K562 (cell line): Measurements from ENCODE around the gene CLASP1.

ENCODE experiments used
- CTCF ChIP-seq, 3 experiments: IDR thresholded peaks in 2 of 3; conservative IDR thresholded peaks in 1 of 3; 2 replicates each; pipeline ENCODE4 v1.5.1; 2011 to 2012; ENCODE audit warnings: low read length in 3 of 3, mild to moderate bottlenecking in 3 of 3, control low read depth in 2 of 3, improper control_type of control experiment in 1 of 3, inconsistent platforms in 1 of 3, low read depth in 1 of 3, mixed read lengths in 1 of 3, moderate library complexity in 1 of 3; ENCODE audit not compliant: insufficient read depth in 2 of 3
- E2F8 ChIP-seq: fragments of 450-650 bp; IDR thresholded peaks from 2 replicates; pipeline ENCODE4 v1.7.1; 2018; ENCODE audit warnings: mild to moderate bottlenecking, low read depth; ENCODE audit not compliant: partially characterized antibody
- ELK3 ChIP-seq: fragments of 450-650 bp; formaldehyde crosslinking; IDR thresholded peaks from 2 replicates; pipeline ENCODE4 v1.4.0; 2020; ENCODE audit warnings: mild to moderate bottlenecking
- EP400 ChIP-seq: fragments of 450-650 bp; IDR thresholded peaks from 2 replicates; pipeline ENCODE4 v1.6.1; 2017; ENCODE audit warnings: antibody characterized with exemption, mild to moderate bottlenecking, moderate library complexity
- HDAC2 ChIP-seq: fragments of 450-650 bp; IDR thresholded peaks from 2 replicates; pipeline ENCODE4 v1.6.1; 2016; ENCODE audit warnings: mild to moderate bottlenecking
- JUND ChIP-seq, 2 experiments: IDR thresholded peaks; 2 replicates in 1 of 2; 3 replicates in 1 of 2; pipeline ENCODE4 v1.6.1; 2011; ENCODE audit warnings: borderline replicate concordance in 2 of 2, low read depth in 2 of 2, low read length in 2 of 2, improper control_type of control experiment in 1 of 2, missing biosample characterization in 1 of 2, missing genetic modification characterization in 1 of 2, missing genetic modification reagents in 1 of 2
- KAT7 ChIP-seq: sonication (generic); formaldehyde crosslinking; IDR thresholded peaks from 2 replicates; pipeline ENCODE4 v1.8.0; 2022; ENCODE audit warnings: missing genetic modification reagents, mild to moderate bottlenecking, borderline replicate concordance
- MYC ChIP-seq, 2 experiments: fragments of 250-450 bp in 1 of 2; sonication (Bioruptor Pico) in 1 of 2; IDR thresholded peaks; 2 replicates each; pipeline versions ENCODE4 v1.5.1 to v1.6.1; 2012 to 2021; ENCODE audit warnings: low read depth in 2 of 2, borderline replicate concordance in 1 of 2, improper control_type of control experiment in 1 of 2, low read length in 1 of 2, mild to moderate bottlenecking in 1 of 2, moderate library complexity in 1 of 2
- PHB2 ChIP-seq: fragments of 450-650 bp; IDR thresholded peaks from 2 replicates; pipeline ENCODE4 v1.6.1; 2017; ENCODE audit warnings: low read depth
- POLR2A ChIP-seq: fragments of 450-650 bp; conservative IDR thresholded peaks from 2 replicates; pipeline ENCODE4 v1.6.1; 2016
- POLR2AphosphoS5 ChIP-seq: IDR thresholded peaks from 2 replicates; pipeline ENCODE4 v1.6.1; 2011; ENCODE audit warnings: mild to moderate bottlenecking, low read depth, low read length, moderate library complexity; ENCODE audit not compliant: control insufficient read depth, insufficient read depth
- RFX5 ChIP-seq: IDR thresholded peaks from 2 replicates; pipeline ENCODE4 v1.6.1; 2011; ENCODE audit warnings: low read depth, mild to moderate bottlenecking, improper control_type of control experiment, low read length
- ZNF282 ChIP-seq: sonication (generic); formaldehyde crosslinking; IDR thresholded peaks from 2 replicates; pipeline ENCODE4 v1.8.1; 2023; ENCODE audit warnings: missing genetic modification reagents

GRCh38 chr2:121564905-121565304, 84.4 kb downstream of the CLASP1 start:
- TF ChIP-seq JUND (IDR thresholded peaks at IDR 0.05; ENCODE audit: borderline replicate concordance, low read depth, low read length) (no peak), JUND (tag; IDR thresholded peaks at IDR 0.05; ENCODE audit: borderline replicate concordance, low read depth, low read length) (no peak), POLR2AphosphoS5 (no peak), CTCF (IDR thresholded peaks at IDR 0.05 in 2 of 3, conservative IDR thresholded peaks at IDR 0.05 in 1 of 3; ENCODE audit: insufficient read depth in 2 of 3, low read depth in 1 of 3, low read length in 3 of 3) (no peak), PHB2 (no peak), MYC (IDR thresholded peaks at IDR 0.05; ENCODE audit: low read depth, low read length) (no peak), MYC (CRISPR knock-in tag; IDR thresholded peaks at IDR 0.05; ENCODE audit: borderline replicate concordance, low read depth) (no peak), ELK3 (CRISPR knock-in tag) (no peak), KAT7 (CRISPR knock-in tag) (no peak), HDAC2 (no peak), RFX5 (no peak), E2F8 (no peak), EP400 (no peak), ZNF282 (no peak), POLR2A (no peak)
